ENCODE results near the gene TAF11L4. TPM values are rescaled to one million over a fixed set of nuclear protein-coding genes. Genes with fewer than 3 reads are reported as not detected.
"Not testable (repeated sequence)": the region's sequence is repeated elsewhere in the genome, so short reads cannot be mapped to it uniquely, and the experiment has no call there.

TAF11L4 gene
- total RNA-seq, 1 experiment from 2014 or later: not detected

DNA sequence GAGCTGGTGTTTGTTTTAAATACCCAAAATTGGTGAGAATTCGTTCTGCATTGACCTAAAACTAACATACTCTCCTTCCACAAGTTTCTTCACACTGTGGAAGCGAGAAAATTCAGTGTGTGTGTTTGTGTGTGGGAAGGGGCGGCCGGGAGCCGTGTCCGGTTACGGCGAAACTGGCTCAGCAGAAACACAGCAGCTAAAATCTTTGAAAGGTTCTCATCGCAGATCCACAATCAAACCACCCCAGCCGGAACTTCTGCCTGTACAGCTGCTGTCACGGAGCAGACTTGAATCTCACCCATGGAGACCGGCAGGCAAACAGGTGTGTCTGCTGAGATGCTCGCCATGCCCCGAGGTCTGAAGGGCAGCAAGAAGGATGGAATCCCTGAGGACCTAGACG, 6.8 kb downstream of the TAF11L4 start, which contains the start of gene TAF11L6:
TSS of gene TAF11L6 (plus strand) at position 301 of the 400 bp plus-strand sequence.
- not testable (repeated sequence) for H4K91ac ChIP-seq (ENCODE audit: insufficient read length, low read depth, low read length); H2AK5ac ChIP-seq (ENCODE audit: insufficient read length, low read length); H3K79me2 ChIP-seq (ENCODE audit: insufficient read depth, low read length); H3K56ac ChIP-seq (ENCODE audit: insufficient read length, low read depth, low read length); H2BK12ac ChIP-seq (ENCODE audit: insufficient read length, low read depth, low read length); H2AFZ ChIP-seq (ENCODE audit: low read length); H3K23me2 ChIP-seq (ENCODE audit: insufficient read length, low read depth, low read length, poor library complexity, severe bottlenecking); H3K27ac Mint-ChIP-seq; H4K20me1 ChIP-seq (ENCODE audit: control insufficient read depth, insufficient read depth, insufficient read length); H3K27me3 ChIP-seq (ENCODE audit: insufficient read depth, low read length); H3K27ac ChIP-seq (ENCODE audit: insufficient read length, low read depth, low read length); H3K4me3 Mint-ChIP-seq; H3K9ac ChIP-seq (ENCODE audit: extremely low read depth, insufficient read length, low read length); H3T11ph ChIP-seq (ENCODE audit: low read length); H3K79me1 ChIP-seq (ENCODE audit: insufficient read depth, low read depth, low read length, poor library complexity, severe bottlenecking); H3K9me3 Mint-ChIP-seq; H3K9me3 ChIP-seq (ENCODE audit: control insufficient read depth, low read depth, low read length); H3K14ac ChIP-seq (ENCODE audit: insufficient read depth, low read length); H3K4me2 ChIP-seq (ENCODE audit: insufficient read depth, insufficient read length, low read length); H3K18ac ChIP-seq (ENCODE audit: insufficient read length, low read depth, low read length); DNase-seq; H2BK15ac ChIP-seq (ENCODE audit: low read depth, low read length); H2BK5ac ChIP-seq (ENCODE audit: insufficient read length, low read length); H2BK20ac ChIP-seq (ENCODE audit: low read depth, low read length, poor library complexity, severe bottlenecking); H3K27me3 Mint-ChIP-seq (ENCODE audit: low read depth); H2BK120ac ChIP-seq (ENCODE audit: low read depth, low read length, poor library complexity, severe bottlenecking); H3K36me3 Mint-ChIP-seq (ENCODE audit: insufficient read depth in 1 of 3, low read depth in 3 of 3); H3K23ac ChIP-seq (ENCODE audit: insufficient read length, low read depth, low read length); H4K8ac ChIP-seq (replicated peaks; ENCODE audit: insufficient read length, low read depth, low read length); H3K4me1 Mint-ChIP-seq; H4K5ac ChIP-seq (ENCODE audit: insufficient read length, low read depth, low read length); H3K4me1 ChIP-seq (ENCODE audit: insufficient read depth, low read length); H3K4ac ChIP-seq (ENCODE audit: low read depth, low read length)
- WGBS (ENCODE audit: extremely low coverage, insufficient read length, low lambda C conversion rate): no CpG with 5 or more reads among the region's 15 CpGs

Other genes with a start within 250 kb of the TAF11L4 start
- gene TAF11L2, start 23.6 kb upstream of the TAF11L4 start, total RNA-seq (2021): not detected in 2 replicates
- not detected in 2 replicates for gene TAF11L3, start 3.4 kb upstream of the TAF11L4 start, total RNA-seq (2021)
- not detected in 2 replicates for gene TAF11L5, start 3.4 kb downstream of the TAF11L4 start, total RNA-seq (2021)
- not detected in 2 replicates for gene TAF11L6, start 6.9 kb downstream of the TAF11L4 start, total RNA-seq (2021)
- gene TAF11L7, start 64.0 kb downstream of the TAF11L4 start, total RNA-seq (2021): not detected in 2 replicates
- gene TAF11L8, start 69.2 kb downstream of the TAF11L4 start, total RNA-seq (2021): not detected in 2 replicates
- not detected in 2 replicates for gene TAF11L9, start 72.6 kb downstream of the TAF11L4 start, total RNA-seq (2021)
- not detected in 2 replicates for gene TAF11L10, start 76.0 kb downstream of the TAF11L4 start, total RNA-seq (2021)
- gene TAF11L11, start 82.4 kb downstream of the TAF11L4 start, total RNA-seq (2021): not detected in 2 replicates
- gene TAF11L12, start 88.6 kb downstream of the TAF11L4 start, total RNA-seq (2021): not detected in 2 replicates
- gene TAF11L13, start 110.3 kb downstream of the TAF11L4 start, total RNA-seq (2021): not detected in 2 replicates
- not detected in 2 replicates for gene TAF11L14, start 112.7 kb downstream of the TAF11L4 start, total RNA-seq (2021)